OCI-LY7 (cell line): Measurements from ENCODE around the gene CRIP3.
"Not testable (repeated sequence)": the region's sequence is repeated elsewhere in the genome, so short reads cannot be mapped to it uniquely, and the experiment has no call there.

Source experiments
- EZH2phosphoT487 ChIP-seq: fragments of 200-600 bp; sonication (generic); IDR thresholded peaks from 2 replicates; pipeline ENCODE4 v1.6.1; 2018; ENCODE audit warnings: low read depth, borderline replicate concordance, mild to moderate bottlenecking, mixed run types, antibody characterized with exemption, low read length, moderate library complexity, mixed read lengths
- TF ChIP-seq, protein P1 (sequence below): fragments of 200-600 bp; sonication (generic); conservative IDR thresholded peaks from 2 replicates; pipeline ENCODE4 v1.5.1; 2014; ENCODE audit warnings: mild to moderate bottlenecking, antibody characterized with exemption, low read length, moderate library complexity, mixed read lengths

GRCh38 chr6:43351951-43352350, 43.3 kb upstream of the CRIP3 start:
- TF ChIP-seq, protein P1, sequence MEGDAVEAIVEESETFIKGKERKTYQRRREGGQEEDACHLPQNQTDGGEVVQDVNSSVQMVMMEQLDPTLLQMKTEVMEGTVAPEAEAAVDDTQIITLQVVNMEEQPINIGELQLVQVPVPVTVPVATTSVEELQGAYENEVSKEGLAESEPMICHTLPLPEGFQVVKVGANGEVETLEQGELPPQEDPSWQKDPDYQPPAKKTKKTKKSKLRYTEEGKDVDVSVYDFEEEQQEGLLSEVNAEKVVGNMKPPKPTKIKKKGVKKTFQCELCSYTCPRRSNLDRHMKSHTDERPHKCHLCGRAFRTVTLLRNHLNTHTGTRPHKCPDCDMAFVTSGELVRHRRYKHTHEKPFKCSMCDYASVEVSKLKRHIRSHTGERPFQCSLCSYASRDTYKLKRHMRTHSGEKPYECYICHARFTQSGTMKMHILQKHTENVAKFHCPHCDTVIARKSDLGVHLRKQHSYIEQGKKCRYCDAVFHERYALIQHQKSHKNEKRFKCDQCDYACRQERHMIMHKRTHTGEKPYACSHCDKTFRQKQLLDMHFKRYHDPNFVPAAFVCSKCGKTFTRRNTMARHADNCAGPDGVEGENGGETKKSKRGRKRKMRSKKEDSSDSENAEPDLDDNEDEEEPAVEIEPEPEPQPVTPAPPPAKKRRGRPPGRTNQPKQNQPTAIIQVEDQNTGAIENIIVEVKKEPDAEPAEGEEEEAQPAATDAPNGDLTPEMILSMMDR: not testable (repeated sequence)
- TF ChIP-seq EZH2phosphoT487: not testable (repeated sequence)
